H1 (cell line): ENCODE results near the gene SMIM20.

ENCODE experiments used
- RXRA ChIP-seq: IDR thresholded peaks from 2 replicates; pipeline ENCODE4 v1.6.1; 2011; ENCODE audit warnings: low read depth, mild to moderate bottlenecking, low read length, moderate library complexity; ENCODE audit not compliant: insufficient read depth
- SP2 ChIP-seq: IDR thresholded peaks from 2 replicates; pipeline ENCODE4 v1.6.1; 2012; ENCODE audit warnings: mild to moderate bottlenecking, low read length, inconsistent platforms
- TF ChIP-seq, protein P1 (sequence below), 3 experiments: IDR thresholded peaks; 1 replicate in 2 of 3; 2 replicates in 1 of 3; pipeline versions ENCODE4 v1.5.1 to v1.6.1; 2011; ENCODE audit warnings: low read length in 3 of 3, mild to moderate bottlenecking in 3 of 3, inconsistent platforms in 2 of 3, low read depth in 1 of 3, moderate library complexity in 1 of 3; ENCODE audit not compliant: insufficient read depth in 1 of 3; ENCODE audit errors: control extremely low read depth in 1 of 3
- TF ChIP-seq, protein P2 (sequence below): IDR thresholded peaks from 2 replicates; pipeline ENCODE4 v1.6.1; 2011; ENCODE audit warnings: low read length, improper control_type of control experiment

GRCh38 chr4:25890571-25891485, 23.2 kb upstream of the SMIM20 start:
- TF ChIP-seq, protein P1, sequence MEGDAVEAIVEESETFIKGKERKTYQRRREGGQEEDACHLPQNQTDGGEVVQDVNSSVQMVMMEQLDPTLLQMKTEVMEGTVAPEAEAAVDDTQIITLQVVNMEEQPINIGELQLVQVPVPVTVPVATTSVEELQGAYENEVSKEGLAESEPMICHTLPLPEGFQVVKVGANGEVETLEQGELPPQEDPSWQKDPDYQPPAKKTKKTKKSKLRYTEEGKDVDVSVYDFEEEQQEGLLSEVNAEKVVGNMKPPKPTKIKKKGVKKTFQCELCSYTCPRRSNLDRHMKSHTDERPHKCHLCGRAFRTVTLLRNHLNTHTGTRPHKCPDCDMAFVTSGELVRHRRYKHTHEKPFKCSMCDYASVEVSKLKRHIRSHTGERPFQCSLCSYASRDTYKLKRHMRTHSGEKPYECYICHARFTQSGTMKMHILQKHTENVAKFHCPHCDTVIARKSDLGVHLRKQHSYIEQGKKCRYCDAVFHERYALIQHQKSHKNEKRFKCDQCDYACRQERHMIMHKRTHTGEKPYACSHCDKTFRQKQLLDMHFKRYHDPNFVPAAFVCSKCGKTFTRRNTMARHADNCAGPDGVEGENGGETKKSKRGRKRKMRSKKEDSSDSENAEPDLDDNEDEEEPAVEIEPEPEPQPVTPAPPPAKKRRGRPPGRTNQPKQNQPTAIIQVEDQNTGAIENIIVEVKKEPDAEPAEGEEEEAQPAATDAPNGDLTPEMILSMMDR (IDR thresholded peaks at IDR 0.05; ENCODE audit: control extremely low read depth in 1 of 3, insufficient read depth in 1 of 3, low read depth in 1 of 3, low read length in 3 of 3) = peak in 1 of 3 experiments; percentile 21; a peak in 1 of 4 replicates
- TF ChIP-seq RXRA = no peak
- no peak for TF ChIP-seq SP2
- TF ChIP-seq, protein P2, sequence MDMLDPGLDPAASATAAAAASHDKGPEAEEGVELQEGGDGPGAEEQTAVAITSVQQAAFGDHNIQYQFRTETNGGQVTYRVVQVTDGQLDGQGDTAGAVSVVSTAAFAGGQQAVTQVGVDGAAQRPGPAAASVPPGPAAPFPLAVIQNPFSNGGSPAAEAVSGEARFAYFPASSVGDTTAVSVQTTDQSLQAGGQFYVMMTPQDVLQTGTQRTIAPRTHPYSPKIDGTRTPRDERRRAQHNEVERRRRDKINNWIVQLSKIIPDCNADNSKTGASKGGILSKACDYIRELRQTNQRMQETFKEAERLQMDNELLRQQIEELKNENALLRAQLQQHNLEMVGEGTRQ = no peak
